ENCODE results near the gene SIL1. TPM values are rescaled to one million over a fixed set of nuclear protein-coding genes. Genes with fewer than 3 reads are reported as not detected.

SIL1 gene
- total RNA-seq, 1 experiment from 2014 or later: 23.1 TPM

- DNase-seq (ENCODE audit: low spot score): no peak
These were observed 212.5 kb downstream of the SIL1 start for GRCh38 chr5:138985683-138986082.

- DNase-seq (ENCODE audit: low spot score): no peak
These were observed 212.9 kb downstream of the SIL1 start for GRCh38 chr5:138985256-138985655.

DNA sequence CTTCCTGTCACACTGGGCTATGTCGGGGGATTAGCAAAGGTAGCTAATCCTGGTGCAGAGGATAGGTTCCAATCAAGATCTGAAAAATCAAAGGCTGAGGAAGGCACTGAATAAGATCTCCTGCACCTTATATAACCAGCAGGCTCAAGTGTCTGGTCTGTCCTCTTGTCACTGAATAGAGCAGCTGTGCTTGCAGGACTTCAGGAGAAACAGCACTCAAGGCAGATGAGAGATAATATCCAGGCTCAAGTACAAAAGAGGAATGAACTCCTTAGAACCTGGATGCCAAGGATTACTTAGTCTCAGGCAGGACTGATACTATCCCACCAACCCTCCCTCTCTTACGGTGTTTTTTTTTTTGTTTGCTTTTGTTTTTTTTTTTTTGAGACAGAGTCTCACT, 214.2 kb downstream of the SIL1 start:
- no peak for DNase-seq (ENCODE audit: low spot score)

GRCh38 chr5:138981586-138981985, 216.6 kb downstream of the SIL1 start:
- no peak for DNase-seq (ENCODE audit: low spot score)

GRCh38 chr5:138981131-138981530, 217.0 kb downstream of the SIL1 start:
- no peak for DNase-seq (ENCODE audit: low spot score)

DNA sequence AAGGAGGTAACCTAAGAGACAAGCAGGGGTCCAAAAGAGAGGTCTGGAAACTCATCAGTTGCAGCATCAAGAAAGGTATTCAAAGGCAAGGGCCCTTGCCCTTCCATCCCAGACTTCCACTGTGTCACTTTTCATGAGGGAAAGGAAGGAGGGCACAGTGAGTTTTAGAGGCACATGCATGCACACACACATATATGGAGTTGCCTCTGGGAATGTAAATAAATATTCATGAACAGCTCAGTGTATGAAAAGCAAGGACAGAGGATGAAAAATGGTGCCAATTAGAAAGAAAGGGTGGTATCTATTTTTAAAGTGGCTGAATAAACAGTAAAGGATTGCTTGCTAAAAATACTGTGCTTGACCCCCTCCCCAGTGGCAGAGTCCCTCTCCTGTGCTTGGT, 217.7 kb downstream of the SIL1 start:
- no peak for DNase-seq (ENCODE audit: low spot score)

- no peak for DNase-seq (ENCODE audit: low spot score)
These were observed 218.4 kb downstream of the SIL1 start for GRCh38 chr5:138979684-138980280.

GRCh38 chr5:138978581-138978980, 219.6 kb downstream of the SIL1 start:
- no peak for DNase-seq (ENCODE audit: low spot score)

DNA sequence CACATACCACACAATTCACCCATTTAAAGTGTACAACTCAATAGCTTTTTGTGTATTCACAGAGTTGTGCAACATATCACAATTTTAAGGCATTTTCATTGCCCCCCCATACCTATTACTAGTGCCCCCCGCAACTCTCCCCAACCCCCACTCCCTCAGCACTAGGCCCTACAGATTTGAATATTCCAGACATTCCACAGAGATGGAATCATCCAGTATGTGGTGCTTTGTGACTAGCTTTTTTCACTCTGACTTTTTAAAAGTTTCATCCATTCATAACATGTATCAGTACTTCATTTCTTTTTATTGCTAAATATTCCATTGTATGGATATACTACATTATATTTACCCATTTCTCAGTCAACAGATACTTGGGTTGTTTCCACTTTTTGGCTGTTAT, 220.1 kb downstream of the SIL1 start:
- no peak for DNase-seq (ENCODE audit: low spot score)

GRCh38 chr5:138975098-138975847, 222.9 kb downstream of the SIL1 start:
- peak; percentile 14 for DNase-seq (ENCODE audit: low spot score)

- no peak for DNase-seq (ENCODE audit: low spot score)
These were observed 223.7 kb downstream of the SIL1 start for GRCh38 chr5:138974227-138975063.

GRCh38 chr5:138972836-138973235, 225.3 kb downstream of the SIL1 start:
- DNase-seq (ENCODE audit: low spot score): peak; percentile 32

DNA sequence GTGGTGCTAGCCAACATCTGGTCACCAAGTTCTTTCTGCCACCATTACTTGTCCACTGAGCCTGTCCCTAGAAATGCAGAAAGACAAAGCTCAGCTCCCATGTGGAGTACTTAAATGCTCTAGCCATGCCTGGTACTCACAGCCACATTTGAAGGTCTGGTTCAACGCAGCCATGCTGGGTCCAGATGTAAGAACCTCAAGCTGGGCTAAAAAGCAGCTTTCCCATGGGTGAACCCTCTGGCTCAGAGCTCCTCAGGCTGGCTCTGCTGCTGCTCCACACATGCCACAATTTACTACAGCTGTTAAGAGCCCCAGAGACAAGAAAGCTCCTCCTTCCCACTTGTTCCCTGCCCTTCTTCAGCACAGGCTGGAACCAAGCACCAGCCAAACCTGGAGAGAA, 225.9 kb downstream of the SIL1 start:
- no peak for DNase-seq (ENCODE audit: low spot score)

GRCh38 chr5:138969323-138970002, 228.7 kb downstream of the SIL1 start:
- no peak for DNase-seq (ENCODE audit: low spot score)

- no peak for DNase-seq (ENCODE audit: low spot score)
These were observed 229.6 kb downstream of the SIL1 start for GRCh38 chr5:138968601-138969000.

- DNase-seq (ENCODE audit: low spot score): peak; percentile 87
These were observed 230.2 kb downstream of the SIL1 start for GRCh38 chr5:138967791-138968448.

GRCh38 chr5:138966236-138966985, 231.8 kb downstream of the SIL1 start:
- no peak for DNase-seq (ENCODE audit: low spot score)

- DNase-seq (ENCODE audit: low spot score): no peak
These were observed 232.5 kb downstream of the SIL1 start for GRCh38 chr5:138965626-138966025.

DNA sequence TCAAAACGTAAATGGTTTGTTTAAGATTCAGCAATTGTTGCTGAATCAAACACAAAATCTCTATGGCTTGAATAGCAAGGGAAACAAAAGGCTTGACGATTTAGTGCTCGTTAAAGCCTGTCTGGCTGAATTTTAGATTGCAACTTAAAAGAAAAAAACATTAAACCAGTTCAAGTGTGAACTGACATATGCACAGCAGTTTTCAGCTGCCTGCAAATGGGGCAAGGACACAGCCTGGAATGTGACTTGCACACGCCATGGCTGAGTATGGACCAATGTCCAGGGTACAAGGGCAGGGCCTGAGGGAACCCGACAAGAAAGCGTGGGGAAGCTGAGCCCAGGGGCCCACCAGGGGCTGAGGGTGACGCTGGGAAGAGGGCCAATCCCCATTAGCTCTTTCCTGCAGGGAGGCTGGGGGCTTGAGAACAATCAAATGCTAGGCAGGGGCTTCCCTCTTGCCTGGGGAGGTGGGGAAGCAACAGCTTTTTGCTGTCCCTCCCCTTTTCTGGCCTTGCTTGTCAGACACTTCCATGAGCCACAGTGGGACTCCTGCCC, 233.4 kb downstream of the SIL1 start:
- no peak for DNase-seq (ENCODE audit: low spot score)

DNA sequence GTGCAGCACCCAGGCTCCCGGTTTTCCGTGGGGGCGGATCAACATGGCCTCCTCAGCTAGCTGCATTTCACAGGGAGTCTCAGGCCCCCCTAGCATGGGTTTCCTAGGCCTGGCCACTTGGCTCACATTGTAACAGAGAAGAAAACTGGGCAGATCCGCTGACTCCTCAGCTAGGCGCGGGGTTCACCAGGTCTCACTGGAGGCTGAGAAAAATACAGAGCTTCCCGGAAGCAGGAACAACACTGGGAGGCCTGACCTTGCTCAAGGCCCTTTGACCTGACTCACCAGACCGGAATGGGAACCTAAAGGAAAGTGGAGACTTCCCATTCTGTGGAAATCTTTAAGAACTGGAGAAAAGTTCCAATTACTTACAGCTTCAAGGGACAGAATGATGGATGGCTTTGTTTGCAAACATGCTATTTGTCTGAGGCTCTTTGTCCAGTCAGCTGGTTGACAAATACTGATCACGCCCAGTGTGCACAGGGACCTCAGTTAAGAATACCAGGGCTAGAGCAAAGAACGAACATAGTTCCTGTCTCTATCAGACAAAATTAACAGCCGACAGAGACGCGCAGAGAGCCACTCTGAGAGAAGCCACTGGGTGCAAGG, 234.3 kb downstream of the SIL1 start:
- DNase-seq (ENCODE audit: low spot score): no peak
